ENCODE results near the gene CERK. TPM values are rescaled to one million over a fixed set of nuclear protein-coding genes. Genes with fewer than 3 reads are reported as not detected.

Gene CERK
- total RNA-seq, 1 experiment from 2014 or later: 30.9 TPM

DNA sequence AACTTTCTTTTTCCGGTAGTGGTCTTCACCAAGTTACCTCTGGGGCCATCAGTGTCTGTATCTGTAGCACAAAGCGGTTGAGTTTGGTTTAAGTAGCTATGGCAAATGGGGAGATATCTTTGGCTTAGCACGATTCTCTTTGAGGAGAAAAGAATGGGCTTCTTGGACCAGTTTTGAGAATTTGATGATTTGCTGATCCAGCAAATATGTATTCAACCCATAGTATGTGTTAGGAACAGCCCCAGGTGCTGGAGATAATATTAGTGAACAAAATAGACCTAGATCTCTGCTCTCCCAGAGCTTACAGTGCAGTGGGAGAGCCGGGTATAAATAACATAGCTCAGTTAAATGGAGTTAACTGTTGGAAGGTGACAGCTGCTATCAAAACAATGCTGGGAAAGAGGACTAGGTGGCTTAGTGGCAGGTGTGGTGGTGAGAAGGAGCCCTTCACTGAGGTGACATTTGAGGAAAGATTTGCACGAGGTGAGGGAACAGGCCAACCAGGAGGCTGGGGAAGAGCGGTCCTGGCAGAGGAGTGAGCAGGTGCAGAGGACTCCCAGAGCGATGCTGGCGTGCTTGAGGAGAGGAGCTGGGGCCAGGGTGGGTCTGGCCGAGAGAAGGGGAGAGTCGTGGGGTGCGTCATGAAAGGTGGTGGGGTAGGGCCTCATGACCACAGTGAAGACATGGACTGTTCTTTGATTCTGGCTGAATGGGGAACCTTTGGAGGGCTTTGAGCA lies 29.4 kb upstream of the CERK start:
- ChIA-PET CTCF (interaction anchor here (0.7 kb wide), 1 partner anchor 32 kb away, joined by 3 read pairs; no protein-coding TSS in a partner anchor), POLR2A (no interaction called here)
- Histone ChIP-seq H3K4me3 (ENCODE audit: low read depth in 2 of 2, low read length in 2 of 2) (no peak overlapping the region), H3K27me3 (ENCODE audit: control insufficient read depth, insufficient read depth, low read length) (no peaks in the 10 kb centered on the region), H3K9me3 (ENCODE audit: control insufficient read depth, insufficient read depth, low read depth, low read length) (no peaks in the 10 kb centered on the region), H3K4me1 (ENCODE audit: control insufficient read depth, insufficient read depth, low read length) (peaks cover 15% of the 10 kb centered on the region), H3K27ac (ENCODE audit: low read length) (no peak overlapping the region), H3K36me3 (ENCODE audit: control insufficient read depth, insufficient read depth, low read length) (peaks cover 2% of the 10 kb centered on the region; the same call in 1 of the 2 replicates)
- ATAC-seq (no peak), DNase-seq (ENCODE audit: low read depth, low spot score) (no peak)
- intact Hi-C loops (cut with micrococcal nuclease; ENCODE audit: unreplicated experiment) (no loop called here), in situ Hi-C loops (cut with HindIII; ENCODE audit: low pct_unique_long_range_greater_than_20kb, low sequenced_read_pairs) (no loop called here)
- BruUV-seq (replicated peaks): no TSS peak
- TF ChIP-seq TCF7L2 (IDR thresholded peaks at IDR 0.05; ENCODE audit: low read depth, low read length): no peak
- TF ChIP-seq, protein P1, sequence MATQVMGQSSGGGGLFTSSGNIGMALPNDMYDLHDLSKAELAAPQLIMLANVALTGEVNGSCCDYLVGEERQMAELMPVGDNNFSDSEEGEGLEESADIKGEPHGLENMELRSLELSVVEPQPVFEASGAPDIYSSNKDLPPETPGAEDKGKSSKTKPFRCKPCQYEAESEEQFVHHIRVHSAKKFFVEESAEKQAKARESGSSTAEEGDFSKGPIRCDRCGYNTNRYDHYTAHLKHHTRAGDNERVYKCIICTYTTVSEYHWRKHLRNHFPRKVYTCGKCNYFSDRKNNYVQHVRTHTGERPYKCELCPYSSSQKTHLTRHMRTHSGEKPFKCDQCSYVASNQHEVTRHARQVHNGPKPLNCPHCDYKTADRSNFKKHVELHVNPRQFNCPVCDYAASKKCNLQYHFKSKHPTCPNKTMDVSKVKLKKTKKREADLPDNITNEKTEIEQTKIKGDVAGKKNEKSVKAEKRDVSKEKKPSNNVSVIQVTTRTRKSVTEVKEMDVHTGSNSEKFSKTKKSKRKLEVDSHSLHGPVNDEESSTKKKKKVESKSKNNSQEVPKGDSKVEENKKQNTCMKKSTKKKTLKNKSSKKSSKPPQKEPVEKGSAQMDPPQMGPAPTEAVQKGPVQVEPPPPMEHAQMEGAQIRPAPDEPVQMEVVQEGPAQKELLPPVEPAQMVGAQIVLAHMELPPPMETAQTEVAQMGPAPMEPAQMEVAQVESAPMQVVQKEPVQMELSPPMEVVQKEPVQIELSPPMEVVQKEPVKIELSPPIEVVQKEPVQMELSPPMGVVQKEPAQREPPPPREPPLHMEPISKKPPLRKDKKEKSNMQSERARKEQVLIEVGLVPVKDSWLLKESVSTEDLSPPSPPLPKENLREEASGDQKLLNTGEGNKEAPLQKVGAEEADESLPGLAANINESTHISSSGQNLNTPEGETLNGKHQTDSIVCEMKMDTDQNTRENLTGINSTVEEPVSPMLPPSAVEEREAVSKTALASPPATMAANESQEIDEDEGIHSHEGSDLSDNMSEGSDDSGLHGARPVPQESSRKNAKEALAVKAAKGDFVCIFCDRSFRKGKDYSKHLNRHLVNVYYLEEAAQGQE (IDR thresholded peaks at IDR 0.05; ENCODE audit: insufficient read depth in 1 of 2, low read depth in 2 of 2, low read length in 1 of 2): no peak
- TF ChIP-seq, protein P2, sequence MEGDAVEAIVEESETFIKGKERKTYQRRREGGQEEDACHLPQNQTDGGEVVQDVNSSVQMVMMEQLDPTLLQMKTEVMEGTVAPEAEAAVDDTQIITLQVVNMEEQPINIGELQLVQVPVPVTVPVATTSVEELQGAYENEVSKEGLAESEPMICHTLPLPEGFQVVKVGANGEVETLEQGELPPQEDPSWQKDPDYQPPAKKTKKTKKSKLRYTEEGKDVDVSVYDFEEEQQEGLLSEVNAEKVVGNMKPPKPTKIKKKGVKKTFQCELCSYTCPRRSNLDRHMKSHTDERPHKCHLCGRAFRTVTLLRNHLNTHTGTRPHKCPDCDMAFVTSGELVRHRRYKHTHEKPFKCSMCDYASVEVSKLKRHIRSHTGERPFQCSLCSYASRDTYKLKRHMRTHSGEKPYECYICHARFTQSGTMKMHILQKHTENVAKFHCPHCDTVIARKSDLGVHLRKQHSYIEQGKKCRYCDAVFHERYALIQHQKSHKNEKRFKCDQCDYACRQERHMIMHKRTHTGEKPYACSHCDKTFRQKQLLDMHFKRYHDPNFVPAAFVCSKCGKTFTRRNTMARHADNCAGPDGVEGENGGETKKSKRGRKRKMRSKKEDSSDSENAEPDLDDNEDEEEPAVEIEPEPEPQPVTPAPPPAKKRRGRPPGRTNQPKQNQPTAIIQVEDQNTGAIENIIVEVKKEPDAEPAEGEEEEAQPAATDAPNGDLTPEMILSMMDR (IDR thresholded peaks at IDR 0.05): no peak
- TF ChIP-seq POLR2AphosphoS5 (IDR thresholded peaks at IDR 0.05; ENCODE audit: low read depth, low read length): no peak
- TF ChIP-seq SIN3A (IDR thresholded peaks at IDR 0.05; ENCODE audit: borderline replicate concordance, insufficient read depth, low read depth, low read length): no peak

DNA sequence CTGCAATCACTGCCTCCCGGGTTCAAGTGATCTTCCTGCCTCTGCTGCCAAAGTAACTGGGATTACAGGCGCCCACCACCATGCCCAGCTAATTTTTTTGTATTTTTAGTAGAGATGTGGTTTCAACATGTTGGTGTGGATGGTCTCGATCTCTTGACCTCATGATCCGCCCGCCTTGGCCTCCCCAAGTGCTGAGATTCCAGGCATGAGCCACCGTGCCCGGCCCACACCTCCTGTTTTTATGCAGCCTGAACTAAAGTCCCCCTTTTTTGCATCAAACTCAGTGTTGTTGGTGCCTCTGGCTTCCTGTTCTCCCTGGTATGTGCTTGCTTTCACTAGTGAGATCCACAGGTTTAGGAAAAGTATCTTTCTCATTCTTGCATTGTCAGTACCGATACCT lies 28.6 kb upstream of the CERK start:
- no peaks in the 10 kb centered on the region for H3K27me3 ChIP-seq (ENCODE audit: control insufficient read depth, insufficient read depth, low read length)
- POLR2A ChIA-PET: no interaction called here
- intact Hi-C loops (cut with micrococcal nuclease; ENCODE audit: unreplicated experiment): no loop called here
- DNase-seq (ENCODE audit: low read depth, low spot score): no peak
- CTCF ChIA-PET: no interaction called here
- no TSS peak for BruUV-seq (replicated peaks)
- in situ Hi-C loops (cut with HindIII; ENCODE audit: low pct_unique_long_range_greater_than_20kb, low sequenced_read_pairs): no loop called here
- no peak overlapping the region for H3K27ac ChIP-seq (ENCODE audit: low read length)
- peaks cover 2% of the 10 kb centered on the region; the same call in 1 of the 2 replicates for H3K36me3 ChIP-seq (ENCODE audit: control insufficient read depth, insufficient read depth, low read length)
- no peak for ATAC-seq
- no peaks in the 10 kb centered on the region for H3K9me3 ChIP-seq (ENCODE audit: control insufficient read depth, insufficient read depth, low read depth, low read length)
- H3K4me3 ChIP-seq (ENCODE audit: low read depth in 2 of 2, low read length in 2 of 2): no peak overlapping the region
- TF ChIP-seq, protein P2 (IDR thresholded peaks at IDR 0.05): no peak
- TF ChIP-seq SIN3A (IDR thresholded peaks at IDR 0.05; ENCODE audit: borderline replicate concordance, insufficient read depth, low read depth, low read length) (no peak), POLR2AphosphoS5 (IDR thresholded peaks at IDR 0.05; ENCODE audit: low read depth, low read length) (no peak), TCF7L2 (IDR thresholded peaks at IDR 0.05; ENCODE audit: low read depth, low read length) (no peak)
- TF ChIP-seq, protein P1 (IDR thresholded peaks at IDR 0.05; ENCODE audit: insufficient read depth in 1 of 2, low read depth in 2 of 2, low read length in 1 of 2): no peak
- peaks cover 15% of the 10 kb centered on the region for H3K4me1 ChIP-seq (ENCODE audit: control insufficient read depth, insufficient read depth, low read length)
